GM12878 (cell line): ENCODE measurements around the gene PKP2. TPM values are rescaled to one million over a fixed set of nuclear protein-coding genes. Genes with fewer than 3 reads are reported as not detected.

ENCODE experiments used
- ATAC-seq: fragments of 200-7000 bp; cut with Tn5 transposase; 3 replicates; pipeline ENCODE4 v1.9.1; 2020; ENCODE audit warnings: mild to moderate bottlenecking, moderate library complexity
- BruUV-seq: library from RNA; stranded (reverse); fragments of 400-500 nt; replicated peaks from 2 replicates; lab custom pipeline; 2021; lab: Mats Ljungman, UMichigan
- CTCF ChIA-PET: fragments of 300-600 bp; sonication (Branson Sonifier 250); formaldehyde crosslinking; extraction: SDS; loops from one replicate; lab custom pipeline; 2021; ENCODE audit warnings: inconsistent platforms; lab: Yijun Ruan, JAX
- POLR2A ChIA-PET: fragments of 350-600 bp; formaldehyde crosslinking; extraction: SDS; loops from one replicate; lab custom pipeline; 2021; ENCODE audit warnings: inconsistent platforms; lab: Charles Lee
- RAD21 ChIA-PET: fragments of 300-600 bp; sonication (Branson Sonifier 250); formaldehyde crosslinking; loops from one replicate; lab custom pipeline; 2023; ENCODE audit warnings: antibody characterized with exemption; ENCODE audit not compliant: unreplicated experiment; lab: Charles Lee
- SMC1A ChIA-PET: fragments of 300-600 bp; sonication (Branson Sonifier 250); formaldehyde crosslinking; loops from one replicate; lab custom pipeline; 2023; ENCODE audit not compliant: unreplicated experiment, uncharacterized antibody; lab: Charles Lee
- DNase-seq: peaks from one replicate; pipeline ENCODE4 v3.0.0-alpha.2; 2011; ENCODE audit warnings: low read depth, low spot score
- FAIRE-seq: peaks from 3 replicates; lab custom pipeline; 2011; peaks lifted over from hg19 to GRCh38; lab: Jason Lieb, UNC
- H2AFZ ChIP-seq: 2 replicates; pipeline ENCODE4 v1.6.0; 2011; ENCODE audit warnings: low read depth, low read length, control low read depth; ENCODE audit not compliant: control insufficient read depth
- H3K27ac ChIP-seq: 2 replicates; pipeline ENCODE4 v1.5.1; 2011; ENCODE audit warnings: control low read depth; ENCODE audit not compliant: control insufficient read depth, insufficient read depth
- H3K27me3 ChIP-seq, 2 experiments: replicated peaks in 1 of 2; 2 replicates each; pipeline versions ENCODE4 v1.6.0 to v1.6.1; 2011; ENCODE audit warnings: low read length in 1 of 2; ENCODE audit not compliant: control insufficient read depth in 2 of 2, insufficient read depth in 2 of 2
- H3K36me3 ChIP-seq, 2 experiments: 2 replicates each; pipeline ENCODE4 v1.5.1; 2011; ENCODE audit warnings: low read length in 1 of 2; ENCODE audit not compliant: control insufficient read depth in 2 of 2, insufficient read depth in 2 of 2
- H3K4me1 ChIP-seq: 2 replicates; pipeline ENCODE4 v1.6.1; 2011; ENCODE audit warnings: mild to moderate bottlenecking, low read length, moderate library complexity, mixed read lengths; ENCODE audit not compliant: control insufficient read depth, insufficient read depth
- H3K4me2 ChIP-seq: 2 replicates; pipeline ENCODE4 v1.6.0; 2011; ENCODE audit warnings: control low read depth; ENCODE audit not compliant: control insufficient read depth, insufficient read depth
- H3K4me3 ChIP-seq: fragments of 200-600 bp; sonication (generic); 2 replicates; pipeline ENCODE4 v1.5.1; 2016
- H3K79me2 ChIP-seq: 2 replicates; pipeline ENCODE4 v1.6.0; 2011; ENCODE audit warnings: low read length; ENCODE audit not compliant: control insufficient read depth, insufficient read depth
- H3K9ac ChIP-seq: 2 replicates; pipeline ENCODE4 v1.8.0; 2011; ENCODE audit warnings: low read length, control low read depth, mixed read lengths; ENCODE audit not compliant: control insufficient read depth, insufficient read depth
- H3K9me3 ChIP-seq: replicated peaks from 3 replicates; pipeline ENCODE4 v1.5.1; 2011; ENCODE audit warnings: mild to moderate bottlenecking, low read length; ENCODE audit not compliant: control insufficient read depth, insufficient read depth
- H4K20me1 ChIP-seq: 2 replicates; pipeline ENCODE4 v1.6.0; 2011; ENCODE audit not compliant: control insufficient read depth, insufficient read depth
- BHLHE40 ChIP-seq, 2 experiments: fragments of 450-650 bp in 1 of 2; IDR thresholded peaks; 2 replicates each; pipeline ENCODE4 v1.6.1; 2011 to 2017; ENCODE audit warnings: low read depth in 2 of 2, borderline replicate concordance in 1 of 2, improper control_type of control experiment in 1 of 2, low read length in 1 of 2, mild to moderate bottlenecking in 1 of 2
- MXI1 ChIP-seq: fragments of 150-350 bp; IDR thresholded peaks from 2 replicates; pipeline ENCODE4 v1.6.1; 2011; ENCODE audit warnings: low read depth, mild to moderate bottlenecking, inconsistent platforms, low read length, improper control_type of control experiment
- ZSCAN29 ChIP-seq: fragments of 450-650 bp; IDR thresholded peaks from 2 replicates; pipeline ENCODE4 v1.6.1; 2017; ENCODE audit warnings: mild to moderate bottlenecking, moderate library complexity
- WGBS: methylation state at CpG from one replicate; pipeline ENCODE4 v1.1.6; 2016; ENCODE audit warnings: low lambda C conversion rate; ENCODE audit not compliant: insufficient replicate concordance, insufficient coverage; ENCODE audit errors: missing lambda C conversion rate; 5-methylcytosine and 5-hydroxymethylcytosine counted together
- in situ Hi-C: fragments of 300-500 bp; cut with MboI; formaldehyde crosslinking; loops from 9 replicates; pipeline ENCODE4 v1.14.3; 2018; ENCODE audit warnings: mixed read lengths
- intact Hi-C: fragments of 100-400 bp; cut with micrococcal nuclease; formaldehyde crosslinking; loops from one replicate; pipeline ENCODE4 v1.14.2; 2022; ENCODE audit not compliant: unreplicated experiment
- polyA plus RNA-seq, 11 experiments: library from polyadenylated mRNA; depleted of rRNA in 4 of 11; unstranded in 6 of 11; stranded (reverse) in 5 of 11; fragments of >200 nt; fragmentation: Nextera tagmentation in 4 of 11; fragmentation: Illumina TruSeq in 1 of 11; extraction: Ambion mirVana in 4 of 11; extraction: Trizol in 1 of 11; gene quantifications; 1 replicate in 1 of 11; 2 replicates in 10 of 11; pipeline versions ENCODE4 v1.2.1 to v1.2.3, GENCODE V29; 2011 to 2016; ENCODE audit warnings: inconsistent platforms in 2 of 11, missing spikeins in 2 of 11, low read depth in 1 of 11
- total RNA-seq, 4 experiments: library from RNA; depleted of rRNA in 3 of 4; stranded (reverse); fragments of >200 nt in 3 of 4; fragmentation: Illumina TruSeq in 1 of 4; extraction: Trizol in 1 of 4; gene quantifications; 2 replicates each; pipeline versions ENCODE4 v1.2.1 to v1.2.3, GENCODE V29; 2013 to 2021

PKP2 gene
- total and polyA plus RNA-seq, 10 of the 15 experiments (the other 5 are each of a cell fraction or from before 2014, with no cell fraction given): 0.02 to 4.1 (median 0.07) TPM; not detected in 4

DNA sequence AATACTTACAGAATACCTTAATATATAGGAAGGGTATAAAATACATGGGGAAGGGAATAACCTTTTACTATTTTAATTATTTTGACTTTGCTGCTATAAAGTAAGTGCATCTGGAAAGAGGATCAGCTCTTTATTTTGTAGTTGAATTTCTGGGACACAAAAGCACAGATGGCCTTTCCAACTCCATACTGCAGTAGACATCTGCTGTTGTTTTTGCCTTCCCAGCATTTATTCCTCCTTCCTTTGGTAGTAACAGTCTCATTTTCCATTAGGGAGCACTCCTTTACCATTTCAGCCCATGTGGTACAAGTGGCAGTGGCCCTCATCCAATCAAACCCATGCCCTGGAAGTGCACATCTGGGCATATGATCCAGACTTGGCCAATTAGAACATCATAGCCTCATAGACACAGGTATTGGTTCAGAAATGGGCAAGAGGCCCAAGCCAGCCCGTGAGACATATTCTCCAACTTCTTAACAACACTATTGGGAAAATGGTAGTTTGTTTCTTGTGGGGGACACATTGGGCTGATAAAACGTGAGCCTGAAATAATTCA lies 76.1 kb downstream of the PKP2 start:
- CTCF ChIA-PET: no interaction called here
- POLR2A ChIA-PET: no interaction called here
- BruUV-seq: no TSS peak
- WGBS: 0% methylated on average over 2 of the region's 2 CpGs
- no peak overlapping the region for H3K9ac ChIP-seq
- no peaks in the 10 kb centered on the region for H3K4me1 ChIP-seq
- no peak overlapping the region for H3K4me3 ChIP-seq
- H2AFZ ChIP-seq: no peak overlapping the region
- no peaks in the 10 kb centered on the region for H4K20me1 ChIP-seq
- TF ChIP-seq ZSCAN29 (no peak), MXI1 (no peak)
- no peaks in the 10 kb centered on the region for H3K36me3 ChIP-seq
- ATAC-seq (no peak), DNase-seq (no peak), FAIRE-seq (no peak)
- no peaks in the 10 kb centered on the region for H3K9me3 ChIP-seq
- intact Hi-C loops (no loop called here), in situ Hi-C loops (no loop called here)
- no peaks in the 10 kb centered on the region for H3K27me3 ChIP-seq
- no peak overlapping the region for H3K27ac ChIP-seq
- RAD21 ChIA-PET: interaction anchor here (0.6 to 1.8 kb wide), 2 partner anchors 65 to 296 kb away, joined by 3 to 5 read pairs; partner anchors contain the start of gene YARS2
- no peaks in the 10 kb centered on the region for H3K79me2 ChIP-seq
- H3K4me2 ChIP-seq: no peak overlapping the region
- SMC1A ChIA-PET: interaction anchor here (0.7 kb wide), 1 partner anchor 237 kb away, joined by 3 read pairs; no protein-coding TSS in a partner anchor

DNA sequence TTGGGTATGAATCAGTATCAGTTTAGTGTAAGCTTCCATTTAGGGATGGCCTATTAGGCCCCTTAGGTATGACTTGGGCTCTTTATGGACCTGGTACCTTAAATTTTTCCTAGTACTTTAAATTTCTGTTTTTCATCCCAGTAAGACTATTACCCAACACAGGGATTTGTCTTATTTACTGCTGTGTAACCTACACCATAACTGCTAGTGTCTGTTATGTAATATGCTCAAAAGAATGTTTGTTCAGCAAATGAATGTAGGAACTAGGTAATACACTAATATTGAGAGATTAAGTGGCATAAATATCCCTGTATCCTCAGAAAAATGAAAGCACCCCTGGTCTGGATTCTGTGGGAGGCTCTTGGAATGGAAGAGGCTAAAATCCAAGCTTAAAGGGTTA lies 77.2 kb downstream of the PKP2 start:
- ChIA-PET RAD21 (no interaction called here), POLR2A (no interaction called here), SMC1A (interaction anchor here (0.7 to 1.0 kb wide), 2 partner anchors 25 to 236 kb away, joined by 3 read pairs; no protein-coding TSS in a partner anchor), CTCF (no interaction called here)
- no peak overlapping the region for H3K4me3 ChIP-seq
- H3K4me2 ChIP-seq: no peak overlapping the region
- intact Hi-C loops: no loop called here
- no peak for DNase-seq
- no peaks in the 10 kb centered on the region for H4K20me1 ChIP-seq
- no peak overlapping the region for H3K27ac ChIP-seq
- TF ChIP-seq BHLHE40 (IDR thresholded peaks at IDR 0.05; ENCODE audit: borderline replicate concordance in 1 of 2, low read depth in 2 of 2, low read length in 1 of 2): no peak
- no peak for ATAC-seq
- in situ Hi-C loops: no loop called here
- H3K36me3 ChIP-seq: no peaks in the 10 kb centered on the region
- H3K9me3 ChIP-seq: no peaks in the 10 kb centered on the region
- no peaks in the 10 kb centered on the region for H3K4me1 ChIP-seq
- H3K27me3 ChIP-seq: no peaks in the 10 kb centered on the region
- no peak for FAIRE-seq
- no peak overlapping the region for H2AFZ ChIP-seq
- no peaks in the 10 kb centered on the region for H3K79me2 ChIP-seq
- BruUV-seq: no TSS peak
- no peak overlapping the region for H3K9ac ChIP-seq
